Right cardiac atrium (tissue), 5 donors: ENCODE measurements around the gene TAB2. TPM values are rescaled to one million over a fixed set of nuclear protein-coding genes. Genes with fewer than 3 reads are reported as not detected.

Experiments
- ATAC-seq, 2 donors: fragments of 200-7000 bp; cut with Tn5 transposase; one replicate each; pipeline versions ENCODE4 v1.8.0 to v1.9.1; 2020; ENCODE audit warnings: moderate library complexity in 2 of 2, mild to moderate bottlenecking in 1 of 2
- DNase-seq, 3 donors: peaks; one replicate each; pipeline ENCODE4 v3.0.0-alpha.2; 2020
- H3K27ac ChIP-seq: one replicate; pipeline ENCODE4 v1.5.1; 2013; ENCODE audit warnings: mild to moderate bottlenecking, low read length, control low read depth, moderate library complexity
- H3K27me3 ChIP-seq: one replicate; pipeline ENCODE4 v1.6.1; 2013; ENCODE audit not compliant: control insufficient read depth, insufficient read depth
- H3K4me1 ChIP-seq: one replicate; pipeline ENCODE4 v1.6.1; 2013; ENCODE audit warnings: low read length; ENCODE audit not compliant: control insufficient read depth, insufficient read depth
- H3K4me3 ChIP-seq: one replicate; pipeline ENCODE4 v1.5.1; 2013; ENCODE audit warnings: low read length, control low read depth
- H3K9me3 ChIP-seq: one replicate; pipeline ENCODE4 v1.6.1; 2013; ENCODE audit warnings: low read length; ENCODE audit not compliant: control insufficient read depth
- WGBS: extraction: QIAGEN DNeasy Blood & Tissue Kit; methylation state at CpG from one replicate; pipeline ENCODE4 v1.1.7; 2013; 5-methylcytosine and 5-hydroxymethylcytosine counted together
- intact Hi-C, 4 donors: fragments of 100-400 bp; cut with DNase I; formaldehyde crosslinking; loops; one replicate each; pipeline versions ENCODE4 v1.11.0 to v1.14.0; 2022 to 2023
- polyA plus RNA-seq: library from polyadenylated mRNA; stranded (reverse); fragments of 200-250 nt; gene quantifications from one replicate; pipeline ENCODE4 v1.2.3, GENCODE V29; 2013
- total RNA-seq, 4 donors: library from RNA; stranded (reverse); fragmentation: NEBNext Ultra II Directional; extraction: Animal tissue kit (Norgen Biotek cat#: 25700); gene quantifications; one replicate each; pipeline ENCODE4 v1.2.1, GENCODE V29; 2021
- donor health status: healthy with polysubstance abuse.
- donor health status: DM: no; HTN: yes; CAD: no.
- donor health status: DM: no; HTN: no; CAD: no.
- donor health status: DM: no; HTN: yes; CAD: no; lungs with severe emphysema.
- donor health status: DM: yes; HTN: yes; CAD: no.

Gene TAB2
- total and polyA plus RNA-seq, 5 donors = 27.8 to 73.9 (median 65.6) TPM

- 87% methylated on average over 6 of the region's 6 CpGs for WGBS
- DNase-seq = no peak
- Histone ChIP-seq H3K4me1 (peaks cover 3% of the 10 kb centered on the region), H3K27me3 (no peaks in the 10 kb centered on the region), H3K27ac (no peak overlapping the region), H3K9me3 (no peaks in the 10 kb centered on the region), H3K4me3 (no peak overlapping the region)
- ATAC-seq = no peak
- intact Hi-C loops = no loop called here
Observed at GRCh38 chr6:149356081-149356750, 38.7 kb downstream of the TAB2 start.

GRCh38 chr6:149357726-149358538 lies 40.4 kb downstream of the TAB2 start:
- H3K4me1 ChIP-seq = peaks cover 3% of the 10 kb centered on the region
- DNase-seq (no peak), ATAC-seq (no peak)
- intact Hi-C loops = no loop called here
- 91% methylated on average over 17 of the region's 17 CpGs for WGBS
- no peaks in the 10 kb centered on the region for H3K9me3 ChIP-seq
- no peak overlapping the region for H3K27ac ChIP-seq
- no peaks in the 10 kb centered on the region for H3K27me3 ChIP-seq
- H3K4me3 ChIP-seq = no peak overlapping the region

- no peak overlapping the region for H3K27ac ChIP-seq
- H3K4me1 ChIP-seq = peaks cover 3% of the 10 kb centered on the region
Observed at GRCh38 chr6:149359440-149359839, 41.9 kb downstream of the TAB2 start.

GRCh38 chr6:149360536-149360935 lies 43.0 kb downstream of the TAB2 start:
- no peak for DNase-seq
- Histone ChIP-seq H3K4me1 (peaks cover 3% of the 10 kb centered on the region), H3K27me3 (no peaks in the 10 kb centered on the region), H3K27ac (no peak overlapping the region), H3K9me3 (no peaks in the 10 kb centered on the region), H3K4me3 (no peak overlapping the region)
- no peak for ATAC-seq
- 94% methylated on average over 3 of the region's 3 CpGs for WGBS
- intact Hi-C loops = no loop called here

More at GRCh38 chr6:149359440-149359839, 41.9 kb downstream of the TAB2 start:
- no peaks in the 10 kb centered on the region for H3K27me3 ChIP-seq
- ATAC-seq (no peak), DNase-seq (no peak)
- no peaks in the 10 kb centered on the region for H3K9me3 ChIP-seq
- intact Hi-C loops = no loop called here
- no peak overlapping the region for H3K4me3 ChIP-seq

GRCh38 chr6:149362289-149362688 lies 44.8 kb downstream of the TAB2 start:
- DNase-seq = no peak
- Histone ChIP-seq H3K4me3 (no peak overlapping the region), H3K27ac (no peak overlapping the region), H3K27me3 (no peaks in the 10 kb centered on the region), H3K9me3 (no peaks in the 10 kb centered on the region), H3K4me1 (peaks cover 3% of the 10 kb centered on the region)
- intact Hi-C loops = no loop called here
- WGBS = 95% methylated on average over 5 of the region's 5 CpGs
- ATAC-seq = no peak

- H3K9me3 ChIP-seq = no peaks in the 10 kb centered on the region
- H3K27ac ChIP-seq = no peak overlapping the region
- ATAC-seq (no peak), DNase-seq (no peak)
- H3K4me3 ChIP-seq = no peak overlapping the region
- WGBS = 100% methylated on average over 1 of the region's 1 CpG
- no peaks in the 10 kb centered on the region for H3K27me3 ChIP-seq
- H3K4me1 ChIP-seq = peaks cover 3% of the 10 kb centered on the region
- intact Hi-C loops = no loop called here
Observed at GRCh38 chr6:149363154-149363553, 45.6 kb downstream of the TAB2 start.

GRCh38 chr6:149364557-149364956 lies 47.0 kb downstream of the TAB2 start:
- H3K27me3 ChIP-seq = no peaks in the 10 kb centered on the region
- no peak overlapping the region for H3K4me3 ChIP-seq
- no peak for DNase-seq
- no peak overlapping the region for H3K27ac ChIP-seq
- intact Hi-C loops = no loop called here
- no peaks in the 10 kb centered on the region for H3K9me3 ChIP-seq
- 38% methylated on average over 2 of the region's 2 CpGs for WGBS
- H3K4me1 ChIP-seq = peaks cover 3% of the 10 kb centered on the region
- no peak for ATAC-seq

GRCh38 chr6:149365197-149365596 lies 47.7 kb downstream of the TAB2 start:
- intact Hi-C loops = no loop called here
- Histone ChIP-seq H3K4me3 (no peak overlapping the region), H3K4me1 (peaks cover 2% of the 10 kb centered on the region), H3K9me3 (no peaks in the 10 kb centered on the region), H3K27ac (no peak overlapping the region), H3K27me3 (no peaks in the 10 kb centered on the region)
- DNase-seq (no peak), ATAC-seq (no peak)

GRCh38 chr6:149366267-149366921 lies 48.9 kb downstream of the TAB2 start:
- WGBS = 66% methylated on average over 4 of the region's 4 CpGs
- H3K9me3 ChIP-seq = no peaks in the 10 kb centered on the region
- DNase-seq (no peak), ATAC-seq (no peak)
- H3K27ac ChIP-seq = no peak overlapping the region
- no peaks in the 10 kb centered on the region for H3K4me1 ChIP-seq
- H3K27me3 ChIP-seq = no peaks in the 10 kb centered on the region
- no peak overlapping the region for H3K4me3 ChIP-seq
- intact Hi-C loops = no loop called here

- Histone ChIP-seq H3K27me3 (no peaks in the 10 kb centered on the region), H3K9me3 (no peaks in the 10 kb centered on the region), H3K4me3 (no peak overlapping the region), H3K4me1 (no peaks in the 10 kb centered on the region), H3K27ac (no peak overlapping the region)
- ATAC-seq (no peak), DNase-seq (no peak)
- 71% methylated on average over 1 of the region's 1 CpG for WGBS
- intact Hi-C loops = no loop called here
Observed at GRCh38 chr6:149368065-149368464, 50.6 kb downstream of the TAB2 start.

- intact Hi-C loops = no loop called here
- H3K4me3 ChIP-seq = no peak overlapping the region
- no peak overlapping the region for H3K27ac ChIP-seq
- DNase-seq = no peak
- no peak for ATAC-seq
- no peaks in the 10 kb centered on the region for H3K9me3 ChIP-seq
- peaks cover 1% of the 10 kb centered on the region for H3K4me1 ChIP-seq
- no peaks in the 10 kb centered on the region for H3K27me3 ChIP-seq
Observed at GRCh38 chr6:149371154-149371553, 53.6 kb downstream of the TAB2 start.
